Measurements from ENCODE around the gene SPTBN1.

GRCh38 chr2:54408288-54408687 lies 47.8 kb upstream of the SPTBN1 start:
- no peak for TF ChIP-seq CTCF (IDR thresholded peaks at IDR 0.05)
- TF ChIP-seq POLR2A (IDR thresholded peaks at IDR 0.05): no peak

All from gastroesophageal sphincter (tissue), 3 donors.